GM10266 (cell line): Measurements from ENCODE around the gene CLCNKB.

Experiments
- DNase-seq: peaks from one replicate; pipeline ENCODE4 v3.0.0; 2012; ENCODE audit errors: extremely low spot score
- TF ChIP-seq, protein P1 (sequence below): IDR thresholded peaks from 2 replicates; pipeline ENCODE4 v1.5.1; 2012; ENCODE audit warnings: mild to moderate bottlenecking, low read depth; ENCODE audit not compliant: control insufficient read depth, insufficient read depth; ENCODE audit errors: missing control alignments

Gene CLCNKB

DNA sequence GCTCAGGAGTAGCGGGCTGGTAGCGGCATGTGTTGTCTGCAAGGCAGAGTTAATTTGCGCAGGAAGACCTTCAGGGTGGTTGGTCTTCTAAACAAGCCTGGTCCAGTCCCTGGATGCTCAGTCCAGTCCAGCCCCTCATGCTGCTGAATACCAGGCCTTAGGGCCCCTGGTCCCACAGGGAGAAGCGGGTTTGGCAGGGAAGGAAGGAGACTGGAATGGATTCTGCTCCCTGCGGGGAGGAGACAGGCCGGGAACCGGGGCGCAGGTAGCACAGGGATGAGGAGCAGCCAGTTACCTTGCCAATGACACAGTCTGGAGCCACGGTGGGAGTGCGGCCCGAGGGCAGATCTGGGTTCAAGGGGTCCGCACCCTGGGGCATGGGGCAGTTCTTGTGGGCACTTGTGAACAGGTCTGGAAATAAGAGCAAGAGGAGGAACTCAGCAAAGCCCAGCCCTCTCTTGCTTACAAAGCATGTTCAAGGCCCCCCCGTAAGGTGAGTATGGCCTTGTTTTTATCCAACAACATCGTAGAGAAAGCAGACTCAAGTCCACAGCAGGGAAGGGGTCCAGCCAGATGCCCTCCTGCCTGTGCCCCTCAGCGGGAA lies 19.7 kb downstream of the CLCNKB start:
- DNase-seq, result no peak
- TF ChIP-seq, protein P1, sequence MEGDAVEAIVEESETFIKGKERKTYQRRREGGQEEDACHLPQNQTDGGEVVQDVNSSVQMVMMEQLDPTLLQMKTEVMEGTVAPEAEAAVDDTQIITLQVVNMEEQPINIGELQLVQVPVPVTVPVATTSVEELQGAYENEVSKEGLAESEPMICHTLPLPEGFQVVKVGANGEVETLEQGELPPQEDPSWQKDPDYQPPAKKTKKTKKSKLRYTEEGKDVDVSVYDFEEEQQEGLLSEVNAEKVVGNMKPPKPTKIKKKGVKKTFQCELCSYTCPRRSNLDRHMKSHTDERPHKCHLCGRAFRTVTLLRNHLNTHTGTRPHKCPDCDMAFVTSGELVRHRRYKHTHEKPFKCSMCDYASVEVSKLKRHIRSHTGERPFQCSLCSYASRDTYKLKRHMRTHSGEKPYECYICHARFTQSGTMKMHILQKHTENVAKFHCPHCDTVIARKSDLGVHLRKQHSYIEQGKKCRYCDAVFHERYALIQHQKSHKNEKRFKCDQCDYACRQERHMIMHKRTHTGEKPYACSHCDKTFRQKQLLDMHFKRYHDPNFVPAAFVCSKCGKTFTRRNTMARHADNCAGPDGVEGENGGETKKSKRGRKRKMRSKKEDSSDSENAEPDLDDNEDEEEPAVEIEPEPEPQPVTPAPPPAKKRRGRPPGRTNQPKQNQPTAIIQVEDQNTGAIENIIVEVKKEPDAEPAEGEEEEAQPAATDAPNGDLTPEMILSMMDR, result no peak

DNA sequence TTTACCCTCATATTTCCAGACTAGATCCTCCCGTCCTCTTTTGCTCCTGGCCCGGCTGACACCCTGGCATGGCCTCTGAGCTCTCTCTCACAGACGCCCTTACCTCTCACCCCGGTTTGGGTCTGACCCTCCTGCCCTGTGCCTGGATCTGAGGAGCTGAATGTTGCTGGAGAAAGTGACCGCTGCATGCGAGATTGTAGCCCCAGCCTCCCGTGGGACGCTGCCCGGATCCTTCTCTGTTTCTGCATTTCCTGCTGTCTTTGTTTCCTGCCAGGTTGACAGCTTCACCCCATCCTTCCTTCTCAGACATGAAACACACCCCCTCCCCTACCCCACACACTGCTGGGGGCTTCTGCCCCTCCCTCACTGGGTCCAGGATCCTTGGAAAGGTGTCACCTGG lies 20.3 kb downstream of the CLCNKB start:
- no peak for DNase-seq
- TF ChIP-seq, protein P1, result no peak

DNA sequence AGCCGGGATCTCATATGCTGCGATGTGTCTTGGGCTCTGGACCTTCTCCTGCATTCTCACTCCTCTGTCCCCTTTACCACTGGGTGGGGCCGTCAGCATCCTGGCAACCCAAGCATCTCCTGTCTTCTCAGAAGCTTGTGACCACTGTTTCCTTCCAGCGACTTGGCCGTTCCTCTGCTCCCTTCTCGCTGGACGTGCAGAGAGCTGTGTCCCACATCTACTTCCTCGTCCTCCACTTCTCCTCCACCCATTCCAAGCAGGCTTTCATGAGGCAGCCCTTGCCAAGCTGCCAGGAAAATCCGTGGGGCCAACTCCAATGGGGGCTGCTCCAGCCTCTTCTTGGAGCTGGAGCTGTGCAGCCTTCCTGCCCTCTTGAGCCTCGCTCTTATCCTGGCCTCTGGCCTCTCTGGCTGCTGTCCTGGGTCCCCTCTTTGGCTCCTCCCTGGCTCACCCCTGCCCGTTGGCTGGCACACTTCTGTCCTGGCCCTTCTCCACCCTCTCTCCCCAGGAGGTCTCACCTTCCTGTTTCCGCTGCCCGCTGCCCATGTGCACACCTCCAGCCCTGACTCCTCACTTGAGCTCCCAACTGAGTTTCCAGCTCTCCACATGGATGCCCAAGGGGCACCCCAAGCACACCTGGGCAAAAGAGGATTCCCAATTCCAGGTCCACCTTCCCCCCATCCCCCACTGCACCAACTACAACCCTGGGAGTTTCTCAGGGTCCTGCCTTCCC lies 21.1 kb downstream of the CLCNKB start:
- TF ChIP-seq, protein P1, result no peak
- no peak for DNase-seq

DNA sequence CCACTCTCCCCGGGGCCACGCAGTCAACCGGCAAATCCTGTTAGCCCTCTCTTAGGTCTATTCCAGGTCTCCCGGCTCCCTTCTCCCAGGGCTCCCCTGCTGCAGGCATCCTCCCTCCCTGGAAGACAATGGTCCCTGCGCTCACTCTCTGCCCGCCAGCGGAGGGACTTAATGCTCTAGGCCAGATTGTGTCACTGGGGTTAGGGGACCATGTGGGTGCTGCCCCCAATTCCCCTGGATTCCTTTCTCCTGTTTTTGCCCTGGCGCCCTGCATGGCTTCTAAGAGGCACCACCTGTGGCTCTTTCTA lies 21.6 kb downstream of the CLCNKB start:
- DNase-seq, result no peak
- TF ChIP-seq, protein P1, result no peak

DNA sequence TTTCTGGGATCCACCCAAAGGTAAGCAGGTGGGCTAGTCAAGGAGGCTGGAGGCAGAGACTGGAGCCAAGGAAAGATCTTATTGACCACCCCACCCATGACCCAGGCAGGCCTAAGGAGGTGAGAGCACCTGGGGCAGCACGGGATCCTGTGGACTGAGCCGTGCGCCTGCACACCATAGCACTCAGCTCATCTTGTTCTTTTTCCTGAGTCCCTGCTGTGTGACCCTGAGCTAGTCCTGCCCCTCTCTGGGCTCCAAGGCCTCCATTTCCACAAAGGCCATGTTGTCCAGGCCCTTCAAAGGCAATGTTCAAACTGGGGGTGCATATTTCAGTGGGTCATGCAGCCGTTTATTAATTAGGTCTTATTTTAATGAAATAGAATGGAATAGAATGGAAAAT lies 22.7 kb downstream of the CLCNKB start:
- TF ChIP-seq, protein P1, result no peak

DNA sequence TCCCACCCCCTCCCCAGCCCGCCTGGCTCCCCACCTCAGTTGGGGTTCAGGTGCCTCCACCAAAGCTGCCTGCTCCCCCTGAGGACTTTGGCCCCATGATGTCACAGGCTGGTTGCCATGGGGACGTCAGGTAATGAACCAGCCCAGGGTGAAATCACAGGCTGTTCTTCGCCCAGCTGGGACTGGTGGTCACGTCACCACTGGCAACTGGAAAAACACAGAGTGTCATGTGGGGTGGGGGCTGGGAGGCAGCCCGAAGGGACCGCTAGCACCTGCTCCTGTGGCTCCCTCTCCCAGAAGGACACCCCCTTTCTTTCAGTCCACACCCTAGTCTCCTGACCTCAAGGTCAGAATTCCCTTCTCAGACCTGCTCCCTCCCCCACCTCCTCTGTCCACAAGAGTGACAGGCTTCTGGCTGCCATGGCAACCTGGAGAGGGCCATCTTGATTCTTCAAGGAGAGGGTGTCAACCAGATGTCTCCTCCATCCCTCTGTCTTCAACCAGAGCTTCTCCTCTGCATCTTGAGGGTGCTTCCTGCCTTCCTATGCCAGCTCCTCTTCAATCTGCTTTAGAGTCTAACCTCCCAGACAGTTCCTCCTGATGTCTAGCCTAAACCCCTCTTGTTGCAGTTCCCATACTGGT lies 23.7 kb downstream of the CLCNKB start:
- TF ChIP-seq, protein P1, result no peak
- DNase-seq, result no peak

More for the DNA sequence above, 22.7 kb downstream of the CLCNKB start:
- DNase-seq, result no peak

DNA sequence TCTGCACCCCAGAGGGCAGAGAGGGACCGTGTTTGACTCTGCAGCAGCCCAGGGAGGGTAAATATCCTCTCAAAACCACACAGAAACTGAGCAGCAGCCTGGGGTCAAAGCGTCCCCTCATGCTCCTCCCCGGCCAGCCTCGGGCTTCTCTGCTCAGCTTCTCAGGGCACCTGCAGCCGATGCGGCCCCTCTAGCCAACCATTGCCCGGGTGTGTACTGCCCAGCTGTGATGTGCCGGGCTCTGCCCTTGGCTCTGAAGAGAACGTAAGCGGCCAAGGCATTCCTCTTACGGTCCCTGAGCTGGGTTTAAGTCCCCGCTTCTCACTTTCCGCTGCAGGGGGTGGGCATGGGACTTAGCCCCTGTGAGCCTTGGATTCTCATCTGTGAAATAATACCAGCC lies 24.4 kb downstream of the CLCNKB start:
- TF ChIP-seq, protein P1, result no peak
- DNase-seq, result no peak
